Cortex of kidney (tissue), 1 donor: ENCODE data around the gene PLCB3.

Source experiments
- DNase-seq: peaks from one replicate; lab custom pipeline; 2025; lab: John Stamatoyannopoulos, UW

The PLCB3 gene

DNA sequence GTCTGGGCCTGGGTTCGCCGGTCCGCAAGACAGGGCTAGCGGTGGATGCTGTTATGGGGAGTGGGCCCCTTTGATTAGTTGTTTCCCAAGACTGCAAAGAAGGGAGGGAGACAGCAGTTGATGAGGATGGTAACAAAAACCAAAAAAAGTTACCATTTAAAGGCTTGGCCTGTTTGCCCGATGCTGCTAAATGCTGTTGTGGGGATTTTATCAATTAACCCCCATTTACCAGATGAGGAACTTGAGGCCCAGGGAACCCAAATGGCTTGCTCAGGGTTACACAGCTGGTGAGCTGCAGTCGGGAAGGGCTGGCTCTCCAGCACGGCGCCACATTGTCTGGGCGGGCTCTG lies 28.7 kb upstream of the PLCB3 start:
- no peak for DNase-seq

GRCh38 chr11:64223001-64223651 lies 28.2 kb upstream of the PLCB3 start:
- no peak for DNase-seq

GRCh38 chr11:64224151-64224890 lies 27.0 kb upstream of the PLCB3 start:
- no peak for DNase-seq

DNA sequence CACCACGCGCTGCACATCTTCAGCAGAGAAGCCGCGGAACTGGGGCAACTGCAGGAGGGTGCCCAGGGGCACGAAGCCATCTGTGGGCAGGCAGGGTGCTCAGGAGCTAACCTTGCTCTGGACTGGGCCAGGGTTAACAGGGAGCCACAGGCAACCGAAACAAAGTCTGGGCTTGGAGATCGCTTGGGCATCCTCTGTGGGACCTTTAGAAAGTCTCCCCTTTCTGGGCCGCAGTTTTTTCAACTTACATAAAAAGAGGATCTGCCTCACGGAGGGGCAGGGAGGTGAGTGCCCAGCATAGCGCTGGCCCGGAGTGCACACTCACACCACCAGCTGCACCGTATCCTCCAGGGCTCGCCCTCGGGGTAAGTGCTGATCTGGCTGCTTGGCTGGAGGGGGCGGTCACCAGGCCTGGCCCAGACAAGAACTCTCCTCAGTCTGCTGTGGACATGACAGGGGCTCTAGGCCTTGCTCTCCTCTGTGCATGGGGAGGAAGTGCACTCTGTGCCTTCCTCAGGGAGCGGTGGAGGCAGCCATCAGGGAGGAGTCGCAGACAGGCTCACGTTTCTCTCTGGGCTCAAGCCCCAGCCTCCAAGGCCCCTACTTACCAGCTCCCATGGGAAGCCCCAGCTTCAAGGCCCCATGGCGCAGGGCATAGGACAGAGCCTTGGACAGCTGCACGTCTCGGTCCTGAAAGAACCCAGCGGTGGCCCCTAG lies 26.3 kb upstream of the PLCB3 start:
- no peak for DNase-seq

- DNase-seq = no peak
Measured at GRCh38 chr11:64225608-64226506, 25.5 kb upstream of the PLCB3 start, which contains the start of the genes NUDT22 and TRPT1. NUDT22 (plus strand) TSS chr11:64226274; CDS start chr11:64226653, 379 bp downstream. TRPT1 (minus strand) TSS chr11:64226186; CDS start chr11:64225860, 326 bp downstream.

DNA sequence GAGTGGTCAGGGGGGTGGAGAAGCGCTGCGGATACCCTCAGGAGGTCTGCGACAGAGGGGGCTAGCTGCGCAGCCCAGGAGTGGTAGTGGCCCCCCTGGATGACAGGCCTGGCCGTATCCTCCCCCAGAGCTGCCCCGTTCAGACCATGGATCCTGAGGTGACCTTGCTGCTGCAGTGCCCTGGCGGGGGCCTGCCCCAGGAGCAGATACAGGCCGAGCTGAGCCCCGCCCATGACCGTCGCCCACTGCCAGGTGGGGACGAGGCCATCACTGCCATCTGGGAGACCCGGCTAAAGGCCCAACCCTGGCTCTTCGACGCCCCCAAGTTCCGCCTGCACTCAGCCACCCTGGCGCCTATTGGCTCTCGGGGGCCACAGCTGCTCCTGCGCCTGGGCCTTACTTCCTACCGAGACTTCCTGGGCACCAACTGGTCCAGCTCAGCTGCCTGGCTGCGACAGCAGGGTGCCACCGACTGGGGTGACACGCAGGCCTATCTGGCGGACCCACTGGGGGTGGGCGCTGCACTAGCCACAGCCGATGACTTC lies 24.8 kb upstream of the PLCB3 start:
- no peak for DNase-seq

DNA sequence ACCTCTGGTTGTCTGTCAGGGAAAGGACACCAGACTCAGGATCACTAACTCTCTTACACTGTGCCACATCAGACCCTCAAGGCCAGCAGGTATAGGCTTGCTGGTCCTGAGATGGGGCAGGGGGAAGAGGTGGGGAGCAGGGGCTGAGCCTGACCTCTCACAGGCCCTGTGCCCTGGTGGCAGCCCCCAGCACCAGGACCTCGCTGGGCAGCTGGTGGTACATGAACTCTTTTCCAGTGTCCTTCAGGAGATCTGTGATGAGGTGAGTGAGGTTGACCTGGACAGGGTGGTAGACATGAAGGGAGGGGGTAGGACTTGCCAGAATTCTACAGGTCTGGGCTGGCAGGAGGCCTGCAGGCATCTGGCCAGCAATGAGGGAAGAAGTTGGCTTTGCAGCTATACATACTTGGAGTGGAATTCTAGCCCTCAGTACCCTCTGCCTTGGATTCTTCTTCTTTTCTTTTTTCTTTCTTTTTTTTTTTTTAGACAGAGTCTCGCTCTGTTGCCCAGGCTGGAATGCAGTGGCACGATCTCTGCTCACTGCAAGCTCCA lies 23.8 kb upstream of the PLCB3 start:
- no peak for DNase-seq

- no peak for DNase-seq
Measured at GRCh38 chr11:64229090-64229743, 22.1 kb upstream of the PLCB3 start.

GRCh38 chr11:64229744-64230170 lies 21.6 kb upstream of the PLCB3 start:
- no peak for DNase-seq

DNA sequence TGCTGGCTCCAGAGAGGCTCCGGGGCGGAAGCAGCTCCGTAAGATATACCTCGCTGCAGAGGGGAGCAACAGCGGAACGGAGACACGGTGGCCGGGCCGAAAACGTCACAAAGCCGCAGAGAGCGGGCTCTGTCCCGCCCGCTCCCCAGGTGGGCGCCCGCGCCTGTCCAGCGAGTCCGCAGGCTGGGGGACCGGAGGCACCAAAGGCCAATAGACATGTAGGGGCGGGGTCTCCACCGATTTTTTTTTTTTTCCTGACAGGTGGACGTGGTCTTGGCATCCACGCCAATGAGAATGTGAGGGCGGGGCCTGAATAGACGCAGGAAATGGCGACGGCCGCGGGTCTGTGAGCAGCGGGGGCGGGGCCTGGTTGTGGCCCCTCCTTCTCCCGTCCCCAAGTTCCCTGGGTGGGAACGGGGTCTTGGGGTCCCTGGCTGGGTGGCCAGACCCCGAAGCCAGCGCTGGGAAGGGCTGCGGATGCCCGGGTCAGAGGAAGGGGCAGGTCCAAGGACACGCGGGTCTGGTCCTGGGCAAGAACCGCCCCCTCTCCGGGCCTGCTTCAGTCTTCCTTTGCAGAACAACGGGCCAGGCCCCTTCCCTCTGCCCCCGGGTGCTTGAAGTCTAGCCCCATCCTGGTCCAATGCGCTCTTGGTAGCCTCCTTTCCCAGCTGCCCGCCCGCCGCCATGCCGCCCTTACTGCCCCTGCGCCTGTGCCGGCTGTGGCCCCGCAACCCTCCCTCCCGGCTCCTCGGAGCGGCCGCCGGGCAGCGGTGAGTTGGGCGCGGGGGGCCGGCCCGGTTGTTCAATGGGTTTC lies 21.0 kb upstream of the PLCB3 start, which contains the start of gene DNAJC4:
DNAJC4 (plus strand) TSS at position 378 of the 814 bp plus-strand sequence; CDS start at position 685, 307 bp downstream.
- no peak for DNase-seq

DNA sequence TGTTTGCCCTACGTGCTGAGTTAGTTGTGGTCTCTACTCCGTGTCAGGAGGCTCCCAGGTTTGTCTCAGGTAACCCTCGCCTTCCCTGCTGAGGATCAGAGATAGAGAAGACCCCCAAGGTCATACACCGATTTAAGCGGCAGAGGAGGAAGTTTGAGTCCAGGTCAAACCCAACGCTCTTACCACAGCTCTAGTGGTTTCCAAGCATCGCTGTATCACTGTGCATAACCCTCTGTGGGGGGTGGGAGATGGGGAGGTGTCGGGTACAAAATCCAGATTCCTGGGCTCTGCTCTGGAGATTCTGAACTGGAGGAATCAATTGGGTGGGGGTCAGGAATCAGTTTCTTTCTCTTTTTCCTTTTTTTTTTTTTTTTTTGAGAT lies 20.4 kb upstream of the PLCB3 start:
- no peak for DNase-seq

- no peak for DNase-seq
Measured at GRCh38 chr11:64231546-64231945, 19.8 kb upstream of the PLCB3 start.

DNA sequence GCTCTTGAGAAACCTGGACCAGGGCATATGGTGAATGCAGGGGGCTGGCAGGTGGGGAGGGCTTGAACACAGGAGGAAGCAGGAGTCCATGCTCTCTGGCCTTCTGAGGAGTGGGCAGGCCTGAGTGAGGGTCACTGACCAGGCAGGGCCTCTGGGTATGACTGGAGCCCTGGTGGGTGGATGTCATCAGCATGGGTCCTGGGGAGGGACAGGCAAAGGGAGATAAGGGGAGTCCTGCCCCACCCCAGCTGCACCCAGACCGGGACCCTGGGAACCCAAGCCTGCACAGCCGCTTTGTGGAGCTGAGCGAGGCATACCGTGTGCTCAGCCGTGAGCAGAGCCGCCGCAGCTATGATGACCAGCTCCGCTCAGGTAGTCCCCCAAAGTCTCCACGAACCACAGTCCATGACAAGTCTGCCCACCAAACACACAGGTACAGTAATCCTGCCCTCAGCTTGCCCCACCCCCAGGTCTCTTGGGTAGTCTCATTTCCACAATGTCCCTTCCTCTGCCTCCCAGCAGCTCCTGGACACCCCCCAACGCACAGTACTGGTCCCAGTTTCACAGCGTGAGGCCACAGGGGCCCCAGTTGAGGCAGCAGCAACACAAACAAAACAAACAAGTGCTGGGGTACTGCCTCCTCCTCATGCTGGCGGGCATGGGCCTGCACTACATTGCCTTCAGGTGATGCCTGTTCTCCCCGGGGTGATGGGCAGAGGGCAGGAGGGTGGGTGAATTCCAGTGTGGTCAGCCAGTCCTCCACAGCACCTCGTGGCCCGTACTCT lies 19.0 kb upstream of the PLCB3 start:
- DNase-seq = no peak

- no peak for DNase-seq
Measured at GRCh38 chr11:64232967-64233315, 18.4 kb upstream of the PLCB3 start.

- DNase-seq = no peak
Measured at GRCh38 chr11:64233913-64234586, 17.3 kb upstream of the PLCB3 start, which contains the start of gene VEGFB. VEGFB (plus strand) TSS chr11:64234584; CDS start chr11:64234834, 250 bp downstream.

DNA sequence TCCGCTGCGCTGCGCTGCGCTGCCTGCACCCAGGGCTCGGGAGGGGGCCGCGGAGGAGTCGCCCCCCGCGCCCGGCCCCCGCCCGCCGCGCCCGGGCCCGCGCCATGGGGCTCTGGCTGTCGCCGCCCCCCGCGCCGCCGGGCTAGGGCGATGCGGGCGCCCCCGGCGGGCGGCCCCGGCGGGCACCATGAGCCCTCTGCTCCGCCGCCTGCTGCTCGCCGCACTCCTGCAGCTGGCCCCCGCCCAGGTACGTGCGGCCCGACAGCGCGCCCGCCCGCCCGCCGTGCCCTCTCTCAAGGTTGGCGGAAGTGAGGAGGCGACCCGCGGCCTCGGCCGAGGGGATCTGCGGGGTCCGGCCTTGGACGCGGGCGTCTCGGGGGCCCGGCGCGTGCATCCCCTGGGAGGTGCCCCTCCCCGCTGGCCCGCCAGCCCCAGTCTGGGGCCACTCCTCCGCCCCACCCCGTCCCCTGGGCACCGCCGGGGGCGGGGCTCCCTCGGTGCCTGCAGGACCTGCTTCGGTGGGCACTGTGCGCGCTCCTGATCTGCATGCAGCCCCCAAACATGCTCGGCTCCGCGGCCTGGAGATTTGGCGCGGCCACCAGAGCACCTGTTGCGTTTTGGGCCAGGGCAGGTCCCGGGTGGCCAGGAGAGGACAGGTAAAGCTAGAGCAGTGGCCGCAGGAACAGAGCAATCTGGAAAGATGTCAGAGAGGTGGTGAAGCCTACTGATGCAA lies 16.5 kb upstream of the PLCB3 start:
- DNase-seq = no peak

DNA sequence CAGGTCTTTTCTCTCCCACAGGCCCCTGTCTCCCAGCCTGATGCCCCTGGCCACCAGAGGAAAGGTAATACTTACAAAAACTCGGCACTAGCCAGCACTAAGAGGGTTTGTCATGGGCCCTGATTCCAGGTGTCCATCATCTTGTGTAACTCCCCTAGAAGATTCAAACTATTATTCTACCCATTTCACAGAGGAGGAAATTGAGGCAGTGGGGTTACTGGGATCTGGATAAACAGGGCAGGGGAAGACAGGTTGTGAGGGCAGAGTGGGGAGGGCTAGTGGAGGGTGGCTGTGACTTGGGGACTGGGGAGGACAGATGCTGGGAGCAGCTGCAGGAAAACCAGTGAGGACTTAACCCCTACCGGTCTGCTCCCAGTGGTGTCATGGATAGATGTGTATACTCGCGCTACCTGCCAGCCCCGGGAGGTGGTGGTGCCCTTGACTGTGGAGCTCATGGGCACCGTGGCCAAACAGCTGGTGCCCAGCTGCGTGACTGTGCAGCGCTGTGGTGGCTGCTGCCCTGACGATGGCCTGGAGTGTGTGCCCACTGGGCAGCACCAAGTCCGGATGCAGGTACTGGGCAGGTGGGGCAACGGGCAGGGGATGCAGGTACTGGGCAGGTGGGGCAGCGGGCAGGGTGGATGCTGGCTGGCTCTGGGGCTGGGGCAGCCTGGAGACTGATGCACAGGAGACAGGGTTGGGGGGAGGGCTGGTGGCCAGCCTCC lies 15.7 kb upstream of the PLCB3 start:
- DNase-seq = no peak
